Parathyroid adenoma (tissue), 2 donors: ENCODE data around the gene CAMSAP2.
"Not testable (repeated sequence)": the region's sequence is repeated elsewhere in the genome, so short reads cannot be mapped to it uniquely, and the experiment has no call there.

Experiments
- H2AFZ ChIP-seq: fragments of 300-600 bp; sonication (generic); one replicate; pipeline ENCODE4 v1.7.0; 2017; ENCODE audit warnings: antibody characterized with exemption, mild to moderate bottlenecking
- H3K27ac ChIP-seq: fragments of 300-600 bp; sonication (generic); one replicate; pipeline ENCODE4 v1.7.0; 2017
- H3K27me3 ChIP-seq: fragments of 300-600 bp; sonication (generic); one replicate; pipeline ENCODE4 v1.7.0; 2017; ENCODE audit warnings: low read length; ENCODE audit not compliant: control insufficient read depth, insufficient read depth
- H3K36me3 ChIP-seq: fragments of 300-600 bp; sonication (generic); one replicate; pipeline ENCODE4 v1.7.0; 2017; ENCODE audit warnings: low read length; ENCODE audit not compliant: control insufficient read depth, insufficient read depth
- H3K4me1 ChIP-seq: fragments of 300-600 bp; sonication (generic); one replicate; pipeline ENCODE4 v1.7.0; 2017; ENCODE audit warnings: control low read depth
- H3K4me2 ChIP-seq: fragments of 300-600 bp; sonication (generic); one replicate; pipeline ENCODE4 v1.7.0; 2017; ENCODE audit warnings: low read length
- H3K4me3 ChIP-seq: fragments of 300-600 bp; sonication (generic); one replicate; pipeline ENCODE4 v1.7.0; 2017; ENCODE audit warnings: low read depth, low read length
- H3K79me2 ChIP-seq: fragments of 300-600 bp; sonication (generic); one replicate; pipeline ENCODE4 v1.7.0; 2017; ENCODE audit warnings: control low read depth
- H3K9ac ChIP-seq: fragments of 300-600 bp; sonication (generic); one replicate; pipeline ENCODE4 v1.7.0; 2017; ENCODE audit warnings: mild to moderate bottlenecking
- H3K9me3 ChIP-seq: fragments of 300-600 bp; sonication (generic); one replicate; pipeline ENCODE4 v1.7.0; 2017; ENCODE audit warnings: low read length; ENCODE audit not compliant: control insufficient read depth
- TF ChIP-seq, protein P1 (sequence below): fragments of 300-600 bp; sonication (generic); IDR thresholded peaks from one replicate; pipeline ENCODE4 v1.7.0; 2017; ENCODE audit warnings: antibody characterized with exemption, mild to moderate bottlenecking
- donor health status: primary hyperparathyroidism.

CAMSAP2 gene

DNA sequence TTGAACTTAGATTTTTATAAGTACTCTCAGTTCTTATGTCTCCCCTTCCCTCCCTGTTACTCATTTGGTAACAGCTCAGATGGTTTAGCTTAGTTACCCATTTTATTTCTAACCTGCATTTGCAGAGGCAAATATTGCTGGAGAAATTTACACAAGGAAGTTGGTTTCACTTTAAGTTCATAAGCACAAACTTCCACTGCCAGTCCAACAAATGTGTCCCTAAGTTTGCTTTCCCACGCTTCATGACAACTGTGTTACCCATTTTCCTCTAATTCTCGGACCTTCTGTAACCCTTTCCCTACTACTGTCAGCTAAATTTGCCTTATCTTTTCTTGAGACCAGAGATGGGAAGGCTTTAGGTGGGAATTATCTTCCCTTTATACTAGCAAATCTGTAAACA, 70.2 kb downstream of the CAMSAP2 start:
- H3K27ac ChIP-seq, result no peak overlapping the region

DNA sequence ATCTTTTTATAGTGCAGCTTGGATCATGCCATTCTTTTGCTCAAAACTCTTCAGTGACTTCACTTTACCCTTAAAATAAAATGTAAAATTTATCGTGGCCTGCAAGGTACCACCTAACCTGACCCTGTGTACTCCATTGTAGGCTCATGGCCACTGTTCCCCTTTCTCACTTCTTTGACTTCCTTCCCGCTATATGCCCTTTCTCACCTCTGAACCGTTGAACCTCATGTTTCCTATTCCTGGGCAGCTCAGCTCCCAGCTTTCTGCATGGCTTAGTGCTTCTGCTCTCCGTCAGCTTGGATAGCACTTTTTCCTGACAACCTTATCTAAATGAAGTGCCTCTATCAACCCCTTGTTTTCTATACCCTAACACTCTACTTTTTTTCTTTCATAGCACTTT, 73.0 kb downstream of the CAMSAP2 start:
- Histone ChIP-seq H3K4me1 (no peaks in the 10 kb centered on the region), H3K79me2 (peaks cover 7% of the 10 kb centered on the region)
- TF ChIP-seq, protein P1, sequence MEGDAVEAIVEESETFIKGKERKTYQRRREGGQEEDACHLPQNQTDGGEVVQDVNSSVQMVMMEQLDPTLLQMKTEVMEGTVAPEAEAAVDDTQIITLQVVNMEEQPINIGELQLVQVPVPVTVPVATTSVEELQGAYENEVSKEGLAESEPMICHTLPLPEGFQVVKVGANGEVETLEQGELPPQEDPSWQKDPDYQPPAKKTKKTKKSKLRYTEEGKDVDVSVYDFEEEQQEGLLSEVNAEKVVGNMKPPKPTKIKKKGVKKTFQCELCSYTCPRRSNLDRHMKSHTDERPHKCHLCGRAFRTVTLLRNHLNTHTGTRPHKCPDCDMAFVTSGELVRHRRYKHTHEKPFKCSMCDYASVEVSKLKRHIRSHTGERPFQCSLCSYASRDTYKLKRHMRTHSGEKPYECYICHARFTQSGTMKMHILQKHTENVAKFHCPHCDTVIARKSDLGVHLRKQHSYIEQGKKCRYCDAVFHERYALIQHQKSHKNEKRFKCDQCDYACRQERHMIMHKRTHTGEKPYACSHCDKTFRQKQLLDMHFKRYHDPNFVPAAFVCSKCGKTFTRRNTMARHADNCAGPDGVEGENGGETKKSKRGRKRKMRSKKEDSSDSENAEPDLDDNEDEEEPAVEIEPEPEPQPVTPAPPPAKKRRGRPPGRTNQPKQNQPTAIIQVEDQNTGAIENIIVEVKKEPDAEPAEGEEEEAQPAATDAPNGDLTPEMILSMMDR, result no peak

More for the DNA sequence above, 70.2 kb downstream of the CAMSAP2 start:
- Histone ChIP-seq H3K79me2 (peaks cover 7% of the 10 kb centered on the region), H2AFZ (no peak overlapping the region), H3K4me1 (no peaks in the 10 kb centered on the region), H3K4me3 (no peak overlapping the region), H3K9ac (no peak overlapping the region), H3K27me3 (no peaks in the 10 kb centered on the region), H3K9me3 (no peaks in the 10 kb centered on the region), H3K4me2 (no peak overlapping the region), H3K36me3 (no peaks in the 10 kb centered on the region)
- TF ChIP-seq, protein P1, result no peak

GRCh38 chr1:200816624-200817224, 78.0 kb downstream of the CAMSAP2 start:
- H3K36me3 ChIP-seq, H3K79me2 ChIP-seq, H3K4me1 ChIP-seq: not testable (repeated sequence)

More for the DNA sequence above, 73.0 kb downstream of the CAMSAP2 start:
- H3K27me3 ChIP-seq, result no peaks in the 10 kb centered on the region
- H3K36me3 ChIP-seq, result no peaks in the 10 kb centered on the region
- no peak overlapping the region for H3K9ac ChIP-seq
- no peaks in the 10 kb centered on the region for H3K9me3 ChIP-seq
- H2AFZ ChIP-seq, result no peak overlapping the region
- no peak overlapping the region for H3K4me2 ChIP-seq
- no peak overlapping the region for H3K4me3 ChIP-seq
- H3K27ac ChIP-seq, result no peak overlapping the region

GRCh38 chr1:200818248-200818647, 79.6 kb downstream of the CAMSAP2 start:
- no peak overlapping the region for H2AFZ ChIP-seq
- TF ChIP-seq, protein P1, result no peak
- no peaks in the 10 kb centered on the region for H3K79me2 ChIP-seq
- no peak overlapping the region for H3K4me2 ChIP-seq
- H3K4me1 ChIP-seq, result no peaks in the 10 kb centered on the region
- H3K9me3 ChIP-seq, result no peaks in the 10 kb centered on the region
- no peak overlapping the region for H3K4me3 ChIP-seq
- no peaks in the 10 kb centered on the region for H3K36me3 ChIP-seq
- no peak overlapping the region for H3K27ac ChIP-seq
- H3K9ac ChIP-seq, result no peak overlapping the region
- H3K27me3 ChIP-seq, result no peaks in the 10 kb centered on the region

More at GRCh38 chr1:200816624-200817224, 78.0 kb downstream of the CAMSAP2 start:
- not testable (repeated sequence) for H2AFZ ChIP-seq, H3K27ac ChIP-seq, H3K9me3 ChIP-seq, H3K27me3 ChIP-seq, H3K4me3 ChIP-seq, H3K4me2 ChIP-seq, H3K9ac ChIP-seq

DNA sequence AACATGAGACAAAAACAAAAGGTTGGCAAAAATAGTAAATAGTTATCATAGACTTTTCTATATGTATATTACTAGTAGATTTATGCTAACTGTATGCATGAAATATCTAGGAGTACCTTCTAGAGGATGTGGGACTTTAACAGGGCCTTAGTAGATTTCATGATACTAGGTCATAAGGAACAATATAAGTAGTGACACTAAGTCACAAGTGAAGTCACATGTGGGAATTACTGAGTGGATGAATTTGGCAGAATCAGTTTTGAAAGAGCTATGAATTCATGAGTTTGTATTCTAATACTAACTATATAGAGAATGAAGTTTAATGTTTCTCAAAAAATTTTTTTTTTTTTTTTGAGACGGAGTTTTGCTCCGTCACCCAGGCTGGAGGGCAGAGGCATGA, 81.0 kb downstream of the CAMSAP2 start:
- H3K4me2 ChIP-seq, result no peak overlapping the region
- H3K27ac ChIP-seq, result no peak overlapping the region
- H3K4me3 ChIP-seq, result no peak overlapping the region
- no peaks in the 10 kb centered on the region for H3K4me1 ChIP-seq
- no peaks in the 10 kb centered on the region for H3K36me3 ChIP-seq
- no peak overlapping the region for H3K9ac ChIP-seq
- H3K27me3 ChIP-seq, result no peaks in the 10 kb centered on the region
- no peaks in the 10 kb centered on the region for H3K9me3 ChIP-seq
- H3K79me2 ChIP-seq, result no peaks in the 10 kb centered on the region
- no peak overlapping the region for H2AFZ ChIP-seq
- TF ChIP-seq, protein P1, result no peak
